H1 (cell line): ENCODE results near the gene PGLYRP4. TPM values are rescaled to one million over a fixed set of nuclear protein-coding genes. Genes with fewer than 3 reads are reported as not detected.

ENCODE experiments used
- CTCF ChIA-PET: fragments of 300-600 bp; sonication (Branson Sonifier 250); formaldehyde crosslinking; loops from one replicate; lab custom pipeline; 2021; ENCODE audit not compliant: partially characterized antibody; lab: Charles Lee
- POLR2A ChIA-PET: fragments of 300-600 bp; sonication (Branson Sonifier 250); formaldehyde crosslinking; loops from one replicate; lab custom pipeline; 2021; ENCODE audit warnings: inconsistent platforms; ENCODE audit not compliant: partially characterized antibody; lab: Charles Lee
- DNase-seq, 2 experiments: peaks; one replicate each; pipeline versions ENCODE4 v3.0.0 to v3.0.0-alpha.2; 2010 to 2022; ENCODE audit warnings: low spot score in 2 of 2, low read depth in 1 of 2, mixed read lengths in 1 of 2
- FAIRE-seq: peaks from 2 replicates; lab custom pipeline; 2011; peaks lifted over from hg19 to GRCh38; lab: Jason Lieb, UNC
- H2AFZ ChIP-seq: 2 replicates; pipeline ENCODE4 v1.8.1; 2012; ENCODE audit warnings: low read length, inconsistent platforms
- H2AK5ac ChIP-seq: 2 replicates; pipeline ENCODE4 v1.6.1; 2013; ENCODE audit warnings: low read depth, low read length
- H2BK120ac ChIP-seq: replicated peaks from 2 replicates; pipeline ENCODE3; 2013; ENCODE audit warnings: low read depth, low read length, inconsistent platforms
- H2BK12ac ChIP-seq: 2 replicates; pipeline ENCODE4 v1.6.1; 2013; ENCODE audit warnings: low read depth, low read length
- H2BK15ac ChIP-seq: 2 replicates; pipeline ENCODE4 v1.6.1; 2013; ENCODE audit warnings: low read length
- H2BK20ac ChIP-seq: 2 replicates; pipeline ENCODE4 v1.6.1; 2013; ENCODE audit warnings: low read length
- H2BK5ac ChIP-seq: 2 replicates; pipeline ENCODE4 v1.6.1; 2013; ENCODE audit warnings: low read depth, low read length
- H3K14ac ChIP-seq: 2 replicates; pipeline ENCODE4 v1.6.1; 2013; ENCODE audit warnings: inconsistent platforms; ENCODE audit not compliant: insufficient read length
- H3K18ac ChIP-seq: 2 replicates; pipeline ENCODE4 v1.6.1; 2013; ENCODE audit warnings: low read length; ENCODE audit errors: extremely low read depth
- H3K23ac ChIP-seq: 2 replicates; pipeline ENCODE4 v1.6.1; 2013; ENCODE audit warnings: inconsistent platforms; ENCODE audit not compliant: insufficient read length
- H3K23me2 ChIP-seq: 2 replicates; pipeline ENCODE4 v1.6.1; 2013; ENCODE audit warnings: low read depth, low read length
- H3K27ac ChIP-seq: 2 replicates; pipeline ENCODE4 v1.6.1; 2011; ENCODE audit warnings: low read depth, low read length, inconsistent platforms
- H3K27me3 ChIP-seq, 4 experiments: replicated peaks in 1 of 4; 1 replicate in 1 of 4; 2 replicates in 3 of 4; pipeline versions ENCODE4 v1.6.1 to v1.8.1; 2011 to 2013; ENCODE audit warnings: low read length in 3 of 4, mild to moderate bottlenecking in 3 of 4, inconsistent platforms in 2 of 4, mixed read lengths in 2 of 4, moderate library complexity in 1 of 4; ENCODE audit not compliant: control insufficient read depth in 3 of 4, insufficient read depth in 3 of 4; ENCODE audit errors: extremely low read depth in 1 of 4
- H3K36me3 ChIP-seq, 4 experiments: 2 replicates each; pipeline versions ENCODE4 v1.6.1 to v1.8.1; 2011 to 2013; ENCODE audit warnings: mild to moderate bottlenecking in 4 of 4, low read length in 3 of 4, moderate library complexity in 2 of 4, control low read depth in 1 of 4, inconsistent platforms in 1 of 4; ENCODE audit not compliant: insufficient read depth in 4 of 4, control insufficient read depth in 2 of 4
- H3K4ac ChIP-seq: replicated peaks from 2 replicates; pipeline ENCODE3; 2013; ENCODE audit warnings: low read length, low read depth, mixed read lengths, inconsistent platforms; ENCODE audit not compliant: insufficient read length
- H3K4me1 ChIP-seq, 4 experiments: replicated peaks in 1 of 4; 1 replicate in 1 of 4; 2 replicates in 3 of 4; pipeline versions ENCODE4 v1.6.1 to v1.8.1; 2011 to 2013; ENCODE audit warnings: low read length in 3 of 4, inconsistent platforms in 2 of 4, mixed read lengths in 1 of 4; ENCODE audit not compliant: insufficient read depth in 4 of 4, control insufficient read depth in 3 of 4
- H3K4me2 ChIP-seq, 2 experiments: 2 replicates each; pipeline versions ENCODE4 v1.6.1 to v1.8.1; 2011 to 2013; ENCODE audit warnings: low read depth in 2 of 2, low read length in 2 of 2, control low read depth in 1 of 2, inconsistent platforms in 1 of 2, mild to moderate bottlenecking in 1 of 2; ENCODE audit not compliant: insufficient read depth in 1 of 2
- H3K4me3 ChIP-seq, 4 experiments: fragments of 200-600, 300-600 bp in 1 of 4; sonication (generic), shearing (Covaris generic), sonication (Bioruptor Twin) in 1 of 4; 2 replicates each; pipeline versions ENCODE4 v1.5.1 to v1.8.1; 2011 to 2016; ENCODE audit warnings: low read length in 4 of 4, low read depth in 3 of 4, control low read depth in 2 of 4, inconsistent platforms in 2 of 4, mild to moderate bottlenecking in 2 of 4, mixed read lengths in 1 of 4, moderate library complexity in 1 of 4; ENCODE audit not compliant: insufficient read depth in 2 of 4; ENCODE audit errors: extremely low read depth in 1 of 4
- H3K56ac ChIP-seq: replicated peaks from 2 replicates; pipeline ENCODE3; 2013; ENCODE audit warnings: low read depth, mild to moderate bottlenecking, mixed read lengths, low read length, inconsistent platforms; ENCODE audit not compliant: insufficient read length
- H3K79me1 ChIP-seq: 2 replicates; pipeline ENCODE4 v1.6.1; 2013; ENCODE audit warnings: low read depth, low read length, control low read depth
- H3K79me2 ChIP-seq, 2 experiments: 2 replicates each; pipeline versions ENCODE4 v1.6.1 to v1.8.1; 2012 to 2013; ENCODE audit warnings: low read length in 2 of 2, mild to moderate bottlenecking in 2 of 2, inconsistent platforms in 1 of 2; ENCODE audit not compliant: insufficient read depth in 2 of 2, control insufficient read depth in 1 of 2
- H3K9ac ChIP-seq, 4 experiments: replicated peaks in 1 of 4; 1 replicate in 1 of 4; 2 replicates in 3 of 4; pipeline versions ENCODE4 v1.6.1 to v1.8.1; 2011 to 2013; ENCODE audit warnings: low read depth in 3 of 4, low read length in 3 of 4, control low read depth in 2 of 4, mild to moderate bottlenecking in 2 of 4, moderate library complexity in 2 of 4, inconsistent platforms in 1 of 4; ENCODE audit errors: extremely low read depth in 1 of 4
- H3K9me3 ChIP-seq, 2 experiments: 2 replicates each; pipeline versions ENCODE4 v1.6.1 to v1.8.1; 2012 to 2013; ENCODE audit warnings: mild to moderate bottlenecking in 2 of 2, moderate library complexity in 2 of 2, control low read depth in 1 of 2, inconsistent platforms in 1 of 2, low read depth in 1 of 2, low read length in 1 of 2, mixed read lengths in 1 of 2; ENCODE audit not compliant: insufficient read depth in 2 of 2
- H4K20me1 ChIP-seq, 2 experiments: replicated peaks in 1 of 2; 2 replicates each; pipeline versions ENCODE3 to v1.8.1; 2011 to 2013; ENCODE audit warnings: inconsistent platforms in 2 of 2, low read length in 2 of 2, mild to moderate bottlenecking in 1 of 2; ENCODE audit not compliant: insufficient read depth in 2 of 2, control insufficient read depth in 1 of 2
- H4K5ac ChIP-seq: 2 replicates; pipeline ENCODE4 v1.6.1; 2013; ENCODE audit warnings: low read length, low read depth, mixed read lengths, inconsistent platforms; ENCODE audit not compliant: insufficient read length
- H4K8ac ChIP-seq: 2 replicates; pipeline ENCODE4 v1.8.0; 2013; ENCODE audit warnings: mild to moderate bottlenecking, moderate library complexity, low read length, inconsistent platforms; ENCODE audit not compliant: insufficient read depth; ENCODE audit errors: extremely low read depth
- H4K91ac ChIP-seq: replicated peaks from 2 replicates; pipeline ENCODE3; 2013; ENCODE audit warnings: low read length, mixed read lengths, inconsistent platforms; ENCODE audit not compliant: insufficient read length
- CREB1 ChIP-seq: IDR thresholded peaks from 2 replicates; pipeline ENCODE4 v1.6.1; 2012; ENCODE audit warnings: inconsistent platforms
- WGBS, 2 experiments: shearing (Covaris generic) in 1 of 2; methylation state at CpG; one replicate each; pipeline versions ENCODE4 v1.1.6 to v1.1.7; 2013 to 2015; ENCODE audit warnings: low lambda C conversion rate in 2 of 2, mixed read lengths in 2 of 2, inconsistent platforms in 1 of 2, low coverage in 1 of 2, missing lambda C conversion rate in 1 of 2; ENCODE audit not compliant: insufficient replicate concordance in 2 of 2, insufficient coverage in 1 of 2, insufficient read length in 1 of 2; ENCODE audit errors: extremely low coverage in 1 of 2, missing lambda C conversion rate in 1 of 2; 5-methylcytosine and 5-hydroxymethylcytosine counted together
- polyA plus RNA-seq, 7 experiments: library from polyadenylated mRNA; depleted of rRNA in 3 of 7; stranded (reverse) in 5 of 7; unstranded in 2 of 7; fragments of >200 nt in 5 of 7; fragments of 200-250 nt in 2 of 7; gene quantifications; 1 replicate in 5 of 7; 2 replicates in 1 of 7; 4 replicates in 1 of 7; pipeline versions ENCODE4 v1.2.1 to v1.2.3, GENCODE V29; 2011 to 2013; ENCODE audit warnings: missing spikeins in 2 of 7, mixed read lengths in 2 of 7
- total RNA-seq: library from RNA; stranded (reverse); fragmentation: NEBNext Ultra II Directional; extraction: Animal tissue kit (Norgen Biotek cat#: 25700); gene quantifications from 2 replicates; pipeline ENCODE4 v1.2.1, GENCODE V29; 2021

PGLYRP4 gene
- total and polyA plus RNA-seq, 2 of the 8 experiments (the other 6 are each of a cell fraction or from before 2014, with no cell fraction given), result not detected

DNA sequence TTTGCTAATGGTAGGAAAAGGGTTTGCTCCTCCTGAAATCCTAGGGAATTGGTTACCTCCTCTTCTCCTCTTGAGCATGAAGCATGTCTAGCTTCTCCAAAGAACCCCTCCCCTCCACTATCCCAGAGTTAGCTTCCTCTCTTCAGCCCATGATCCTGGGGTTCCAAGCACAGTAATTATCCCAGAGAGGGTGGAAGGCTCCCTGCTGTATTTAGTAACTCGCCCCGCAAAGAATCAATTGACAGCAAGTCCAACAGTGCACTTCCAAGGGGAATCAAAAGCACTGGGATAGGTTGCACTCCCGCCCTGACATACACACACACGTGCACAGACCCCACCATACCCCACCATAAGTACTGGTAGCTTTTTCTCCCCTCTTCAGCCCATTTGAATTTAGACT lies 39.1 kb upstream of the PGLYRP4 start:
- Histone ChIP-seq H2AK5ac (no peak overlapping the region), H3K9ac (no peak overlapping the region), H3K36me3 (no peaks in the 10 kb centered on the region), H2BK15ac (no peak overlapping the region), H4K20me1 (no peaks in the 10 kb centered on the region), H3K4me2 (no peak overlapping the region), H2BK20ac (no peak overlapping the region), H3K4me1 (no peaks in the 10 kb centered on the region), H3K56ac (no peak overlapping the region), H3K18ac (no peak overlapping the region), H2AFZ (no peak overlapping the region), H4K8ac (no peak overlapping the region), H2BK120ac (no peak overlapping the region), H3K4ac (no peak overlapping the region), H2BK5ac (no peak overlapping the region), H3K9me3 (no peaks in the 10 kb centered on the region), H3K27ac (no peak overlapping the region), H3K23ac (no peak overlapping the region), H3K23me2 (no peaks in the 10 kb centered on the region), H3K27me3 (peaks cover 0 to 2% (median 0%) of the 10 kb centered on the region in 4 experiments; a peak in 1 of 7 replicates), H4K91ac (no peak overlapping the region), H3K79me2 (no peaks in the 10 kb centered on the region), H3K14ac (no peak overlapping the region), H3K79me1 (no peaks in the 10 kb centered on the region), H2BK12ac (no peak overlapping the region), H4K5ac (no peak overlapping the region), H3K4me3 (no peak overlapping the region)
- WGBS, 2 experiments, result 86% methylated on average over 4 of the region's 4 CpGs; no CpG with 5 or more reads in 1 of the 2 experiments
- ChIA-PET POLR2A (no interaction called here), CTCF (interaction anchor here (0.8 to 2.3 kb wide), 4 partner anchors 12 to 115 kb away, joined by 3 to 10 read pairs (median 4); no protein-coding TSS in a partner anchor)
- DNase-seq (no peak), FAIRE-seq (no peak)
- no peak for TF ChIP-seq CREB1
